Natural killer cell treated with Interleukin-12 subunit alpha and Interleukin-12 subunit beta and Interleukin-15 and Interleukin-18, amount 100 ng/mL, for 72 hours (primary cell): ENCODE measurements around the gene SLC12A7. TPM values are rescaled to one million over a fixed set of nuclear protein-coding genes. Genes with fewer than 3 reads are reported as not detected.
"Not testable (repeated sequence)": the region's sequence is repeated elsewhere in the genome, so short reads cannot be mapped to it uniquely, and the experiment has no call there.

Experiments
- ATAC-seq, 2 donors: fragments of 150-1000 bp; cut with Tn5 transposase in 1 of 2; sonication (Bioruptor Pico), chemical (Tn5 transposase) in 1 of 2; 2 replicates each; pipeline ENCODE4 v1.10.0; 2021
- DNase-seq: peaks from one replicate; pipeline ENCODE4 v3.0.0; 2022; ENCODE audit warnings: low spot score
- H3K27ac Mint-ChIP-seq, 2 donors: 1 replicate in 1 of 2; 2 replicates in 1 of 2; pipeline ENCODE4 v1.8.0; 2022; ENCODE audit warnings: mixed read lengths in 2 of 2, mild to moderate bottlenecking in 1 of 2, moderate library complexity in 1 of 2
- H3K27me3 Mint-ChIP-seq, 2 donors: 1 replicate in 1 of 2; 2 replicates in 1 of 2; pipeline ENCODE4 v1.8.0; 2022; ENCODE audit warnings: mixed read lengths in 2 of 2
- H3K36me3 Mint-ChIP-seq: one replicate; pipeline ENCODE4 v1.8.0; 2022; ENCODE audit warnings: mixed read lengths
- H3K4me1 Mint-ChIP-seq, 2 donors: 1 replicate in 1 of 2; 2 replicates in 1 of 2; pipeline ENCODE4 v1.8.0; 2022; ENCODE audit warnings: low read depth in 2 of 2, mixed read lengths in 2 of 2, mild to moderate bottlenecking in 1 of 2
- H3K4me3 Mint-ChIP-seq: one replicate; pipeline ENCODE4 v1.8.0; 2022; ENCODE audit warnings: mixed read lengths
- H3K9me3 Mint-ChIP-seq: 2 replicates; pipeline ENCODE4 v1.8.0; 2022; ENCODE audit warnings: mixed read lengths
- total RNA-seq, 2 donors: library from RNA; stranded (reverse); gene quantifications; one replicate each; pipeline ENCODE4 v1.2.3, GENCODE V29; 2022

SLC12A7 gene
- total RNA-seq, result 10 to 100 TPM; 13.5 to 21.9 TPM

DNA sequence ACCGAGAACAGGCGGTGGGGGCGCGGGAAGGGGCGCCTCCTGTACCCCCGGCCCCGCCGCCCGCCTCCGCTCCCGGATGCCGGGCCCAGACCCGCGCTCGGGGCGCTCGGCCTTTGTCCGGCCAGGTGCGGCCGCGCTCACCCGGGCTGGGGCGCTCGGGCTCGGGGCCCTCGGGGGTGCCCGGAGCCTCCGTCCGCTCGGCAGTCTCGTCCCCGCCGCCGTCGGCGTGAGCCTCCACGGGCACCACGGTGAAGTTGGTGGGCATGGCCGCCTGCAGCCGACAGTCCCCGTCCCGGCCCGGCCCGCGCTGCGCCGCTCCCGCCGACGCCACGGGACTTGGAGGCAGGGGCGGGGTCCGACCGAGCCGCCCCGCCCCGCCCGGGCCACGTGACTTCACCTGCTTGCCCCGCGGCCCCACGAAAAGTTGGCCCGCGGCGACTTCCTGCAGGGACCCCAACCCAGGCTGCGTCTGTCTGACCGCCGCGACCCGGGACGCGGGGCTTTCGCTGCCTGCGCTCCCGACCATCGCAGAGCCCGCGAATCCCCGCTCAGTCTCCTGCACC, at the start of gene SLC12A7:
SLC12A7 (minus strand) TSS at position 337 of the 563 bp plus-strand sequence; CDS start at position 265, 72 bp downstream.
- Mint-ChIP-seq H3K36me3 (no peaks in the 10 kb centered on the region), H3K27me3 (no peaks in the 10 kb centered on the region), H3K9me3 (no peaks in the 10 kb centered on the region), H3K4me1 (peaks cover 18 to 20% of the 10 kb centered on the region in 2 donors), H3K27ac (peak within 1 kb of the TSS; percentile 72 to 78), H3K4me3 (peak within 1 kb of the TSS; percentile 86)
- DNase-seq (no peak), ATAC-seq (peak; percentile 72 to 77)

DNA sequence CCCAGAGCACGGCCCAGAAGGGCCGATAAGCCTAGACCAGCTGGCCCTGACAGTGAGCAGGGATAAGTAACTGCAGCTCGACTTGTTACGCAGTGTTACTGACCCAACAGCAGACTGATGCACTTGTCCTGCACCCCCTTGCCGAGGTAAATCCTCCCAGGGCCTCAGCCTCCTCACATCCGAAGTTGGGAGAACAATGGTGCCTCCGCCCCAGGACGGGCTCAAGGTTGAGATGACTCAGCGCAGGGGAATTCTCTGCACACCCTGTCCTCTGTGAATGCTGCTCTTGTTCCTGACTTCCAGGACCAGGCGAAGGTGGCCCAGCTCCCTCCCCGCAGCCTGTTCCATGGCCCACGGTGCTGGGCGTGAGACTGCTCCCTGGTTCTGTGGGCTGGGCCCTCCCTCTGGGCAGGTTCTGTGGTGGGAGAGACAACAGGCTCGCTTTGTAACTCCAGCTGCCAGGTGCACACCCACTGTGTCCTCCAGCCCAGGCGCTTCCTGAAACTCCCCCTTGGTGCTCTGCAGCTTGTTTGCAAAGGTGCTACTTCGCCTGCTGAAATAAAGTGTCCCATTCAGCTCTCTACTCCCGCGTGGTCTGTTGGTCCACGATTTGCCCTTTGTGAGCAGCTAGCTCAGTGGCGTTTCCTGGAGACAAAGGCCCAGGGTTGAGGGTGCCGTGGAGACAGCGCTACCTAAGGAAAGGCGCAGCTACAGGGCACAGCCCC, 49.4 kb upstream of the SLC12A7 start:
- Mint-ChIP-seq H3K36me3 (no peaks in the 10 kb centered on the region), H3K27ac (no peak overlapping the region), H3K27me3 (peaks cover 19 to 27% of the 10 kb centered on the region in 2 donors), H3K9me3 (no peaks in the 10 kb centered on the region), H3K4me1 (peaks cover 10 to 12% of the 10 kb centered on the region in 2 donors), H3K4me3 (no peak overlapping the region)
- no peak for DNase-seq
- ATAC-seq, result no peak

- DNase-seq (no peak), ATAC-seq (no peak)
- Mint-ChIP-seq H3K27ac (no peak overlapping the region), H3K36me3 (no peaks in the 10 kb centered on the region), H3K4me3 (no peak overlapping the region), H3K27me3 (peaks cover 12 to 24% of the 10 kb centered on the region in 2 donors), H3K4me1 (peaks cover 10 to 12% of the 10 kb centered on the region in 2 donors), H3K9me3 (no peaks in the 10 kb centered on the region)
These were observed 48.0 kb upstream of the SLC12A7 start for GRCh38 chr5:1159774-1160406.

DNA sequence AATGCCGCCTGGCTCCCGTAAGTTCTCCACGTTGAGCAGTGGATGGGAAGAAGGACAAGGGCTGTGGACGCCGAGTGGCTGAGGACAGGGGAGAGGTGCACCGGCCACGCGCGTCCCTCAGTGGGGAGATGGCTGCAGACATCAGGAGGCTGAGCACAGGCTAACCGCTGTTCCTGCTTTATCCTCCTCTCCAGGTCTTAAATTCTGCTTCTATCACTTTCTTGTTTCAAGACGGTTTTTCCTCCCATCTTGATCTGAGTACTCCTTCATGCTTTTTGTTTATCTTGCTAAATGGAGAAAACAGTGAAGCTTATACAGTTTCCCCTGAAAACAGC, 47.4 kb upstream of the SLC12A7 start:
- Mint-ChIP-seq H3K4me1 (peaks cover 12 to 13% of the 10 kb centered on the region in 2 donors), H3K27me3 (peaks cover 16 to 22% of the 10 kb centered on the region in 2 donors), H3K4me3 (no peak overlapping the region), H3K9me3 (no peaks in the 10 kb centered on the region), H3K36me3 (no peaks in the 10 kb centered on the region), H3K27ac (no peak overlapping the region)
- no peak for ATAC-seq
- DNase-seq, result no peak

GRCh38 chr5:1158647-1159340, 46.9 kb upstream of the SLC12A7 start:
- H3K9me3 Mint-ChIP-seq, result no peaks in the 10 kb centered on the region
- peaks cover 20 to 22% of the 10 kb centered on the region in 2 donors for H3K27me3 Mint-ChIP-seq
- no peaks in the 10 kb centered on the region for H3K36me3 Mint-ChIP-seq
- peaks cover 16 to 18% of the 10 kb centered on the region in 2 donors for H3K4me1 Mint-ChIP-seq
- no peak overlapping the region for H3K27ac Mint-ChIP-seq
- H3K4me3 Mint-ChIP-seq, result no peak overlapping the region
- ATAC-seq (no peak), DNase-seq (no peak)

DNA sequence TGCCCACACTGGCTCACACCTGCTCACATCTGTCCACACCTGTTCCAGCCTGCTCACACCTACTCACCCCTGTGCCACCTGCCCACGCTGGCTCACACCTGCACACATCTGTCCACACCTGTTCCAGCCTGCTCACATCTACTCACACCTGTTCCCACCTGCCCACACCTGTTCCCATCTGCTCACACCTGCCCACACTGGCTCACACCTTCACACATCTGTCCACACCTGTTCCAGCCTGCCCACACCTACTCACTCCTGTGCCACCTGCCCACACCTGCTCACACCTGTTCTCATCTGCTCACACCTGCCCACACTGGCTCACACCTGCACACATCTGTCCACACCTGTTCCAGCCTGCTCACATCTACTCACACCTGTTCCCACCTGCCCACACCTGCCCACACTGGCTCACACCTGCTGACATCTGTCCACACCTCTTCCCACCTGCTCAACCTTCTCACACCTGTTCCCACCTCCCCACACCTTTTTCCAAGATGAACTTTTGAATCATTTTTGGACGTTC, 45.7 kb upstream of the SLC12A7 start:
- H3K36me3 Mint-ChIP-seq, H3K9me3 Mint-ChIP-seq, DNase-seq, ATAC-seq: not testable (repeated sequence)
- peaks cover 22 to 23% of the 10 kb centered on the region in 2 donors for H3K4me1 Mint-ChIP-seq
- H3K4me3 Mint-ChIP-seq, result peak overlapping the region; percentile 38
- H3K27ac Mint-ChIP-seq, result peak overlapping the region in 1 of 2 donors; percentile 61
- peaks cover 20 to 22% of the 10 kb centered on the region in 2 donors for H3K27me3 Mint-ChIP-seq

- Mint-ChIP-seq H3K27me3 (peaks cover 20 to 22% of the 10 kb centered on the region in 2 donors), H3K4me1 (peaks cover 28 to 29% of the 10 kb centered on the region in 2 donors), H3K4me3 (peak overlapping the region; percentile 38), H3K9me3 (no peaks in the 10 kb centered on the region), H3K36me3 (no peaks in the 10 kb centered on the region), H3K27ac (peak overlapping the region in 1 of 2 donors; percentile 61)
- ATAC-seq (no peak), DNase-seq (no peak)
These were observed 45.0 kb upstream of the SLC12A7 start for GRCh38 chr5:1156754-1157460.

GRCh38 chr5:1156033-1156753, 44.3 kb upstream of the SLC12A7 start:
- H3K27me3 Mint-ChIP-seq, result peaks cover 20 to 22% of the 10 kb centered on the region in 2 donors
- ATAC-seq (no peak), DNase-seq (no peak)
- peaks cover 29% of the 10 kb centered on the region in 2 donors for H3K4me1 Mint-ChIP-seq
- no peaks in the 10 kb centered on the region for H3K9me3 Mint-ChIP-seq
- H3K27ac Mint-ChIP-seq, result no peak overlapping the region
- H3K4me3 Mint-ChIP-seq, result no peak overlapping the region
- H3K36me3 Mint-ChIP-seq, result no peaks in the 10 kb centered on the region

DNA sequence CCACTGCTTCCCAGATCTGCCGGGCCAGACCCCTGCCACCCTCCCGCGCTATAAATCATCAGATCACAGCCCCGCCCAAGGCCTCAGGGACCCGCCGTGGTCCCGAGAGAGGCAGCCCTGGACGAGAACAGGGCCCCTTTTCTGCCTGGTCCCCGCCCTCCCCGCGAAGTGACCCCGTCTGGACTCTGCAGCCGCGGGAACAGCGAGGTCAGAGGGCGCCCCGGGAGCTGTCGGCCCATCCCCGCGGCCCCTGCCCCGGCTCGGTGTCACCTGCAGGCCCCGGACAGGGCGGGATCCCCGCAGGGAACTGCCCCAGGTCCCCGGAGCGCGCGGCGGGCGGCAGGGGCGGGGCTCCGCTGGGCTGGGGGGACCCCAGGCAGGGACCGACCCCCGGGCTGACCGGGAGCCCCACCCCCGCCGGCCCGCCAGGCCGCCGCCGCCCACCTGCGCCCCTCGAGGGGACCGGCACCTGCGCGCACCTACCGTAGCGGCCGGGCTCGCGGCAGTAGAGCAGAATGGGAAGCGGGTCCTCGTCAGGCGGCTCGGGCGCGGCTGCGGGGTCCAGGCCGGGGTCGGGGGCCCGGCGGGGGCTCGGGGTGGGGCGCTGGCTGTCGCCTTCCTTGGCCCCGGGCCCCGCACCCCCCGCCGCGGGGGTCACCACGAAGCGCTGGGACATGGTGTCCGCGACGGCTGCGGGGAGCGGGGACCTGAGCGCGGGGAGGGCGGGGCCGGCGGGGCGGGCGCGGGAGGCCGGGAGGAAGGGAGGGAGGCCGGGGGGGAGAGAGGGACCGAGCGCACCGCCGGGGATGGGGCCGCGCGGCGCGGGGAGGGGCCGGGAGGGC, 43.5 kb upstream of the SLC12A7 start:
- peaks cover 20 to 22% of the 10 kb centered on the region in 2 donors for H3K27me3 Mint-ChIP-seq
- DNase-seq, result no peak
- no peak overlapping the region for H3K4me3 Mint-ChIP-seq
- ATAC-seq, result no peak
- H3K27ac Mint-ChIP-seq, result no peak overlapping the region
- H3K36me3 Mint-ChIP-seq, result no peaks in the 10 kb centered on the region
- no peaks in the 10 kb centered on the region for H3K9me3 Mint-ChIP-seq
- peaks cover 32% of the 10 kb centered on the region in 2 donors for H3K4me1 Mint-ChIP-seq

DNA sequence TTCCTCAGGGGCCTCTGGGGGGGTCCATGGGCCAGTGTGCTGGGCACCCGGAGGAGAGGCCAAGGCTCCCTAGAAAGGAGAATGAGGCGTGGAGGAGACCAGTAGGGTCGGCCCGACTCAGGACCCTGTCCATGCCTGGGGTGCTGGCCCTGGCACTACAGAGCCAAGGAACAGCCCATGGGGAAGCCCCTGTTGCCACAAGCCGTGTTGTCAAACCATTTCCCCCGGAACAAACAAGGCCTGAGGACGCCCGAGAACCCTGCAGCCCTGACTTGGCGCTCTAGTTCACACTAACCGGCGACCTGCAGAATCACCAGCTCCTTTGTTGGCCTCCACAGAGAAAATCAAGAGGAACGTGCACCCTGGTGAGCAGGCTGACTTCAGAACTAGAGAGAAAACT, 41.6 kb upstream of the SLC12A7 start:
- peaks cover 32% of the 10 kb centered on the region in 2 donors for H3K4me1 Mint-ChIP-seq
- peaks cover 14 to 20% of the 10 kb centered on the region in 2 donors for H3K27me3 Mint-ChIP-seq
- H3K9me3 Mint-ChIP-seq, result no peaks in the 10 kb centered on the region
- H3K27ac Mint-ChIP-seq, result no peak overlapping the region
- H3K4me3 Mint-ChIP-seq, result peak overlapping the region; percentile 37
- peak; percentile 41 to 67 for ATAC-seq
- no peaks in the 10 kb centered on the region for H3K36me3 Mint-ChIP-seq
- DNase-seq, result no peak

- DNase-seq (no peak), ATAC-seq (no peak)
- Mint-ChIP-seq H3K4me3 (no peak overlapping the region), H3K27me3 (peaks cover 12 to 17% of the 10 kb centered on the region in 2 donors), H3K27ac (no peak overlapping the region), H3K4me1 (peaks cover 30 to 32% of the 10 kb centered on the region in 2 donors), H3K36me3 (no peaks in the 10 kb centered on the region), H3K9me3 (no peaks in the 10 kb centered on the region)
These were observed 41.0 kb upstream of the SLC12A7 start for GRCh38 chr5:1152771-1153282.

DNA sequence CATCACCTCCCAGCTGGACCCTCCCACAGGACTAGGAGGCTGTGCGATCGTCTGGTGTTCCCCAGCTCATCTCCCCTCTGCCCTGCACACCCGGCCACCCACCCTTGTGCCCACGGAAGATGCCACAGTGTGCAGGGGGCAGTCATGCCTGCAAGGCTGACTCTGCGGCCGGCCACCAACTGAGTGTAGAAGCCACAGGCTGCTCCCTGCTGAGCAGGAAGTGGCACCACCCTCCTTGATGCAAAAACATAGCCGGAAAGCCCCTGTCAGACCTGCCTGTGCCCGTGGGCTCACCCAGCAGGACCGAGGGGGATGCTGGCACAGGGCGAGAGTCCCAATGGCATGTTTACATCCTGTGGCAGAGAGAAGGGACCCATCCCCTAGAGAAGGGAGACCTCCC, 40.3 kb upstream of the SLC12A7 start:
- H3K4me1 Mint-ChIP-seq, result peaks cover 23 to 25% of the 10 kb centered on the region in 2 donors
- no peaks in the 10 kb centered on the region for H3K36me3 Mint-ChIP-seq
- peak overlapping the region; percentile 54 for H3K4me3 Mint-ChIP-seq
- ATAC-seq, result peak; percentile 68 to 81
- no peaks in the 10 kb centered on the region for H3K9me3 Mint-ChIP-seq
- H3K27ac Mint-ChIP-seq, result peak overlapping the region in 1 of 2 donors; percentile 35
- peaks cover 5 to 11% of the 10 kb centered on the region in 2 donors for H3K27me3 Mint-ChIP-seq
- DNase-seq, result no peak
